Raji (cell line): ENCODE results near the gene WDR70.

Experiments used
- POLR2A ChIP-seq: IDR thresholded peaks from 2 replicates; pipeline ENCODE4 v1.6.1; 2011; ENCODE audit warnings: low read depth, low read length, control low read depth; ENCODE audit not compliant: insufficient read depth

The WDR70 gene

DNA sequence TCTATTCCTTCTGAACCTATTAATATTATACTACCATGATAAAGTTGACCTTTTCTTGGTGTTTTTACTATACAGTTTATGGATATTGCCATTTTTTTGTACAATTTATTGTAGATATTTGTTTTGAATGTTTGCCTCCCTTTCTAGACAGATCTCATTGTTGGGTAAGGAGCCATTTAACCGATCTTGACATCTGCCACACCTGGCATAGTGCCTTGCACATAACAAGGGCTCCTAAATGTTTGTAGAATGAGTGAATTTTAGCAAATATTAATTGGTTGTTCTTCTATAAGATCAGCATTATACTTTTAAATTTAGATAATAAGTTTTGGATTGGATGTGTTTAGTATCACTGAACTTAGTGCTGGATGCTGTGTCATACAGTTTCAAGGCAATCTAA, 285.4 kb downstream of the WDR70 start:
- no peak for TF ChIP-seq POLR2A

- no peak for TF ChIP-seq POLR2A
These were observed 286.2 kb downstream of the WDR70 start for GRCh38 chr5:37665272-37665671.

GRCh38 chr5:37665889-37666288, 286.8 kb downstream of the WDR70 start:
- TF ChIP-seq POLR2A = no peak

DNA sequence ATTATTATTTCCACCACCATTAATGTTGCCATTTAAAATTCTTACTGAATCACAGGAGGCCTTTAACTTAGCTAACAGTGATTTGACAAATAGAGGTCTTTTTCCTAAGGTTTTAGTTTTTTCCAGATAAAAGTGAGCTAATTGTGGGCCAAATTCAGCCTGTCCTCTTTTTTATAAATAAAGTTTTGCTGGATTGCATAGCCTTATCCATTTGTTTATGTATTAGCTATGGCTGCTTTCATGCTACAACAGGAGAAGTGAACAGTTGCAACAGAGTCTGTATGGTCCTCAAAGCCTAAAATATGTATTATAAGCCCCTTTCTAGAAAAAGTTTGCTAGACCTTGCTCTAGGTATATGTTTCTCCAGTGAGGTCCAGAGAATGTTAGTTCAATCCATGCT, 288.3 kb downstream of the WDR70 start:
- no peak for TF ChIP-seq POLR2A

DNA sequence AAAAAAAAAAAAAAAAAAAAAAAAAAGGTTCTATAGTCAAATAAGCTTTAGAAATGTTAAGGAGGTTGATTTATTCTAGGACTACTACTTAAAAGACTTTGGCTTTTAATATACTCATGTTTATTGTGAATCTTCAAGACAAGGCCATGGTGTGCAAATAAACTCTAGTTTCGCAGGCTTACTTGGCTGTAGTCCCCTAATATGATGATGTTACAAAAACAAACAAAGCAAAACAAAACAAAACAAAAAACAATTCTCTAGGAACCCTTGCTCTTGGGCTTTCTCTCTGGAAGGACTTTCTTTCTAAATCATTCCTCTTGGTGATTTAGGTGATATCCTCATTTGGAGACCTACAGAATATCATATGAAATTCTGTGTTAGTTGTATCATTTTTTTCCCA, 288.7 kb downstream of the WDR70 start:
- no peak for TF ChIP-seq POLR2A

- no peak for TF ChIP-seq POLR2A
These were observed 289.5 kb downstream of the WDR70 start for GRCh38 chr5:37668524-37669047.

GRCh38 chr5:37683072-37683471, 304.0 kb downstream of the WDR70 start:
- TF ChIP-seq POLR2A = no peak

DNA sequence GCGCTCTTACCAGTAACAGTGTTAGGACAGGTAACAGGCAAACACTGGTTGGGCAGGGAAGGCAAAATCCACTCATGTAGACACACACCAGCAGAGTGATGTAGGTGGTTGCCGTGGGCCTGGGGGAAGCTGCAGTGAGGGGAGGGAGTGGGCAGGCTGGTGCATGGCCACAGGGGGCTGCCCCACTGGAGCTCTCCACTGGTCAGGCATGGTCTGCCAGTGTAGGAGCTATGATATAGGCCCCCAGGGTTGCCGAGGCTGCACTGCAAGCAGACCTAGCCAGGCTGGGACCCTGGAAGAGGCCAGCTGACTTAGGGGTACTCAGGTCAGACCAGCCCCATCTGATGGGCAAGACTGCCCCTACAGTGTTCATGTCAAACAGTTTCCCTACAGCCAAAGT, 306.1 kb downstream of the WDR70 start:
- no peak for TF ChIP-seq POLR2A

DNA sequence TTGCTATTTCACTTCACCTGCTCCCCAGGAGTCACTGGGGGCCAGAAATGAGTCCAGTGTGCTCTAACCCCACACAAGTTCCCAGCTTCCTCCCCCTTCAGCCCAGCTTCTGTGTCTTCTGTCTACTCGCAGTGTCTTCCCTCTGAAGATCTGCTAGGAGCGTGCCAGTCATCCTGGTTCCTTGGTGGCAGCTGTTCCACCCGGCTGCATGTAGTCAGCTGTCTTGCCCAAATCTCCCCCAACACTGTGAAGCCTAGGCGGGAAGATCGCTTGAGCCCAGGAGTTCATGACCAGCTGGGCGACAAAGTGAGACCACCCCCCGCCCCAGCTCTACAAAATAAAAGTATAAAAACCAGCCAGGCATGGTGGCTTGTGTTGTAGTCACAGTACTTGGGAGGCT, 306.7 kb downstream of the WDR70 start:
- TF ChIP-seq POLR2A = no peak

DNA sequence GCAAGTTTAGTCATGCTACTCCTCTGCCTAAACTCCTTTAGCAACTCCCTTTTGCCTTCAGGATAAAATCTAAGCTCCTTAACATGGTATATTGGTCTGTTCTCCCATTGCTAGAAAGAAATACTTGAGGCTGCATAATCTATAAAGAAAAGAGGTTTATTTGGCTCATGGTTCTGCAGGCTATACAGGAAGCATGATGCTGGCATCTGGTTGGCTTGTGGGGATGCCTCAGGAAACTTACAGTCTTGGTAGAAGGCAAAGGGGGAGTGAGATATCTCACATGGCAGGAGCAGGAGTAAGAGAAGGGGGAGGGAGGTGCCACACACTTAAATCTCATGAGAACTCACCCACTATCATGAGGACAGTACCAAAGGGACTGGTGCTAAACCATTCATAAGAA, 315.7 kb downstream of the WDR70 start:
- no peak for TF ChIP-seq POLR2A

- no peak for TF ChIP-seq POLR2A
These were observed 316.5 kb downstream of the WDR70 start for GRCh38 chr5:37695647-37696046.

- no peak for TF ChIP-seq POLR2A
These were observed 317.3 kb downstream of the WDR70 start for GRCh38 chr5:37696190-37697021.

- TF ChIP-seq POLR2A = no peak
These were observed 322.8 kb downstream of the WDR70 start for GRCh38 chr5:37701868-37702267.

DNA sequence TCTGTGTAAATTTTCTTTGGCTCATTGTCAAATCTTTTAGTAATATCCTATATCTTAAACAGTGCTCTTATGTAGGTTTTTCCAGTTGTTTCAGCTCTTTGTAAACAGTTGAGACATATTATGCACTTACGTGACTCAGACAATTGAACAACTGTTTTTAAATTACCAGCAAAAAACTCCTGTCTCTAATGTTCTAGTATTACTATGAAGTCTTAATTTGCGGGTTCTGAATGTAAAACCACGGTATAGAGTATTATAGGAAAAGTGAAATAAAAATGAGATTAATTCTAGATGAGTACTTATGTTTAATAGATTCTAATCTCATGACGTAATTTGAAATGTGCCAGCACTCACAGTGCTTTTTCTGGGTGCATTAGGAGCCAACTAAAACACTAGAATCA, 324.7 kb downstream of the WDR70 start:
- TF ChIP-seq POLR2A = no peak

GRCh38 chr5:37704406-37704805, 325.3 kb downstream of the WDR70 start:
- TF ChIP-seq POLR2A = no peak

DNA sequence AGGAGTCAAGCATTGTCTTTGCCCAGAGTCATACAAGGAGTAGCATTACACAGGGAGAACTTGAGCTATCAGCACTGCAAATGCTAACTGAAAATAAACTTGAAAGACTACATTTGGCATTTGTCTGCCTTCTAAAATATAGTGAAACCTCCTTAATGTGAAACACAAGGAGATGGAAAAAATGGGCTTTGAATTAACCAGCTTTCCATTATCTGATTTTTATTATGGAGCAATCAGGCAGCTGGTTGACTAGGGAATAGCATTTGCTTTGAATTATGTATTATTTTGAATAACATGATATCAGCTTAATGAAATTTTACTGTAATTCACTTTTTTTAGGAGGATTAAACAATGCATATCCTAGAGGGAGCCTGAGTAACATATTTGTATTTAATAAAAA, 329.9 kb downstream of the WDR70 start:
- TF ChIP-seq POLR2A = no peak

- TF ChIP-seq POLR2A = no peak
These were observed 331.8 kb downstream of the WDR70 start for GRCh38 chr5:37710965-37711364.
